NT2/D1 (cell line): ENCODE data around the gene HOXA4.

Source experiments
- SUZ12 ChIP-seq: IDR thresholded peaks from 2 replicates; pipeline ENCODE4 v1.6.1; 2011; ENCODE audit not compliant: insufficient read length, insufficient read depth; ENCODE audit errors: extremely low read depth
- YY1 ChIP-seq: IDR thresholded peaks from 2 replicates; pipeline ENCODE4 v1.6.1; 2011; ENCODE audit not compliant: insufficient read length, insufficient read depth

DNA sequence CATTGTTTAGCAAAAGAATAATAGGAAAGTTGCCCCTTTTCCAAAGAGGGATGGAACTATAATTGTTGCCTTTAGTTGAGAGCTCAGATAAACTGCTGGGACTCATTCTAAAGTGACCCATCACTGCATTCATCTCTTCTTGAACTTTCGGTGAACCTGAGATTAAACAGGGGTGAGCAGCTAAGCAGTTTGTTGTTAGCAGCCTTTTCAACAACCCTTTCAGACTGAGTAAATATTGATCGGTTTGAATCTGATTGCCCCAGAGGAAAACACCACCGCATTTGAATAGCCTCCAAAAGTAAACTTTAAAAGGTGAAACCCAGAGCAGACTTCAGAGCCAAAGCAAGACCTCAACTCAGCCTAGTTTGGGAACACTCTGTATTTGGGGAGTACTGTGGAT is 39.5 kb downstream of the HOXA4 start:
- TF ChIP-seq SUZ12 (no peak), YY1 (no peak)
